Measurements from ENCODE around the gene MRPL47.

GRCh38 chr3:179606534-179607085 is 2.2 kb upstream of the MRPL47 start:
- TF ChIP-seq POLR2A (IDR thresholded peaks at IDR 0.05; ENCODE audit: low read length): no peak
- TF ChIP-seq GATA1 (IDR thresholded peaks at IDR 0.05; ENCODE audit: low read depth, low read length): no peak
